Measurements from ENCODE around the gene PSMB8. TPM values are rescaled to one million over a fixed set of nuclear protein-coding genes. Genes with fewer than 3 reads are reported as not detected.

PSMB8 gene
- total RNA-seq, 2 experiments from 2014 or later = 350 to 370 TPM

DNA sequence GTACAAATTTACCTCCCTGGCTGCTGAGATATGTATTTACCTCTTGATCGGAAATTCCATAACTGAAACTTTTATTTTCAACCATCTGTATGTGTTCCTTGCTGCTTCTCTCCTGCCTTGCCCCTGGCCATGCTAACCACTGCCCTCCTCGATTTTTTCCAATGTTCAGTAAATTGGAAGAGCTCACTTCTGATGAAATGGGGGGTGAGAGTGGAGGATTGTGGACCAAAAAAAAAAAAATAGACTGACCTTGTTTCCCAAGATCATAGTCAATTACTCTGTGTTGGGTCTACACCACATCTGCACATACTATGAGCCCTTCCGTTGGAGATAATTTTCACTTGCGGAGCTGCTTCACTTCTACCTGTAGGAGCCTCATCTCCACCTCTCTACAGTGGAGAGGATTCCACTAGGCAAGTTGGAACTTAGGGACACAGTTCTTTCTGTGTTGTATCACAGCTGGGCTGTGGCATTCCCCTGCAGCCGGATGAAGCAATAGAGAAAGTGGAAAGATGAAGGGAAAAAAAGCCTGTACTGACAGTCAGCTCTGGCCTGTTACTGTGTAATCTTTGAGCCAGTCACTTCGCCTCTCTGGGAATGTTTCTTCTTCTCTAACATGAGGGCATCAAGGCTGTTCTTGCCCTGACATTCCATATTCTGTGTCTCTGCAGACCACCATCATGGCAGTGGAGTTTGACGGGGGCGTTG is 11.8 kb upstream of the PSMB8 start:
- intact Hi-C loops (cut with micrococcal nuclease) = loop anchor here (10.0 kb wide), 1 partner anchor 1281 kb away; the partner anchor contains the start of genes LTA and TNF
- Mint-ChIP-seq H3K4me3 (peak overlapping the region; percentile 99), H3K9me3 (no peaks in the 10 kb centered on the region), H3K27me3 (no peaks in the 10 kb centered on the region), H3K4me1 (ENCODE audit: low read depth) (peaks cover 52% of the 10 kb centered on the region), H3K27ac (peak overlapping the region; percentile 98), H3K36me3 (peaks cover 79% of the 10 kb centered on the region)
- CTCF ChIA-PET = interaction anchor here (0.6 to 19.8 kb wide), 12 partner anchors 10 to 601 kb away, joined by 3 to 917 read pairs (median 4); partner anchors contain the start of genes HLA-DMA, PSMB8 and TAP2
- POLR2A ChIA-PET = interaction anchor here (0.7 to 7.6 kb wide), 6 partner anchors 12 to 1130 kb away, joined by 3 to 313 read pairs (median 16); partner anchors contain the start of genes BRD2, PSMB8 and TAP2
- DNase-seq = peak; percentile 25

DNA sequence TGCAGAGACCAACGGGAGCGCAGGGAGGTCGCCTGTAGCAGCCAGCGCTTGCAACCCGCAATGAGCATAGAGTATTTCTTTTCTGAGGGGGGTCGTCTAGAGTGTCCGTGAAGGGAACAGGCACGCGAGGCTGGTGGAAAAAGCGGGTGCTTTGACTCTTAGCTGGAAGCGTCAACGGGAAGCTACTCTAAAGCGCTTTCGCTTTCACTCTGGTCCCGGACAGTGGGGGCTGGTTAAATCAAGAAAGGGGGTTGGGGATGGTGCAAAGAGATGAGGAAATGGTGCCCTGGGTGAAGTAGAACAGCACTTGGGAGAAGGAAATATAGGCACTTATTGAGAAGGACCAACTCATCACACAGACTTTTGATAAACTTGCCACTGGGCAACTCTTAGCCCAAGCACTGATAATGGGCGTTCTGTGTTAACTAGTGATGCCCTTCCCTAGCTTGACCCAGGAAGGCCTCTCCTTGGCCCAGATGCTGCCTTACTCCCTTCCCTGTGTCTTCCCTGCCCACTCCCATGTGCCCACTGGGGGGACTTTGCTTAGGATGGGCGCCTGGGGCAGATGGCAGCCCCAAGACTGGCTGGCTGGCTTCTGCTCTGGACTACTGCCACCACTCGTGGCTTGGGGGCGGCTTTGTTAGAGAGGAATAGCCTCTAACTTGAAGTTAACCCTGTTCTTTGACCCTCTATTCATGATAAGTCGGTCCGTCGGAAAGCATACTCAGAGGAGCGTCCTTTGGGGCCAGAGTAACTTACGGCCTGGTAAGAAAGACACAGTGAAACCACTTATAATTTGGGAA is 10.7 kb upstream of the PSMB8 start:
- Mint-ChIP-seq H3K9me3 (no peaks in the 10 kb centered on the region), H3K27me3 (no peaks in the 10 kb centered on the region), H3K4me3 (peak overlapping the region; percentile 99), H3K4me1 (ENCODE audit: low read depth) (peaks cover 56% of the 10 kb centered on the region), H3K27ac (peak overlapping the region; percentile 98), H3K36me3 (peaks cover 83% of the 10 kb centered on the region)
- peak; percentile 72 for DNase-seq
- ChIA-PET POLR2A (interaction anchor here (0.7 to 7.6 kb wide), 5 partner anchors 13 to 727 kb away, joined by 3 to 313 read pairs (median 27); partner anchors contain the start of genes ATF6B, BRD2, PSMB8 and TAP2), CTCF (interaction anchor here (0.7 to 19.8 kb wide), 13 partner anchors 12 to 600 kb away, joined by 3 to 917 read pairs (median 4); partner anchors contain the start of genes PSMB8 and TAP2)
- intact Hi-C loops (cut with micrococcal nuclease) = loop anchor here (1.0 to 10.0 kb wide), 4 partner anchors 14 to 1280 kb away; partner anchors contain the start of genes GPSM3, LTA, PBX2 and TAP2

DNA sequence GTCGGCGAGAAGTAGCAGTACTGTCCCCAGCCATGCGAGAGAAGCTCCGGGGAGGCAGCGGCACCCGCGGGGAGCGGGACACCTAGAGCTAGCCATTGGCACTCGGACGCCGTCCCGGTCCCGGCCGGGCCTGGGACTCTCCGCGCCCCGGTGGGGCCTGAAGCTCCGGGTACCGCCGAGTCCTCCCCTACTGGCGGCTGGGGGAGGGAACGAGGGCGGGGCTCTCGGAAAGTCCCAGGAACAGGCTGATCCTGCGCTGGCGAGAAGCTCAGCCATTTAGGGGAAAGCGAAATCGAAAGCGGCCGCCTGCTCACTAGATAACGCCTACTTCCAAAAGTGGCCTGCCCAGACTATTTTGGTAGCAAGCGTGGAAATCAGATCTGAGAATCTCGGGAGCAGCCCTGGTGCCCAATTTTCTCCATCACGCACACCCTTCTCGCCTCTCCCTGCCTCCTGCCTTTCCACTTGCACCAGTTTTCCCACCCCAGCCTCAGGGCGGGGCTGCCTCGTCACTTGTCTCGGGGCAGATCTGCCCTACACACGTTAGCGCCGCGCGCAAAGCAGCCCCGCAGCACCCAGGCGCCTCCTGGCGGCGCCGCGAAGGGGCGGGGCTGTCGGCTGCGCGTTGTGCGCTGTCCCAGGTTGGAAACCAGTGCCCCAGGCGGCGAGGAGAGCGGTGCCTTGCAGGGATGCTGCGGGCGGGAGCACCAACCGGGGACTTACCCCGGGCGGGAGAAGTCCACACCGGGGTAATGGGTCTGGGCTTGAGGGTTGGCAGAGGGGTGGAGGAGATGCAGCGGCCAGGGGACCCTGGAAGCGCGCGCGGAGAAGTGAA is 9.9 kb upstream of the PSMB8 start, which contains the start of the genes PSMB9 and TAP1:
PSMB9 (plus strand) TSS at position 652 of the 835 bp plus-strand sequence; CDS start at position 690, 38 bp downstream.
TAP1 (minus strand) TSS at position 164 of the 835 bp plus-strand sequence; CDS start at position 96, 68 bp downstream.
- Mint-ChIP-seq H3K36me3 (peaks cover 82% of the 10 kb centered on the region), H3K4me3 (peak within 1 kb of the TSS; percentile 99), H3K9me3 (no peaks in the 10 kb centered on the region), H3K27me3 (no peaks in the 10 kb centered on the region), H3K27ac (peak within 1 kb of the TSS; percentile 98), H3K4me1 (ENCODE audit: low read depth) (peaks cover 54% of the 10 kb centered on the region)
- peak; percentile 97 for DNase-seq
- ChIA-PET POLR2A (interaction anchor here (0.6 to 7.6 kb wide), 11 partner anchors 12 to 1312 kb away, joined by 3 to 313 read pairs (median 4); partner anchors contain the start of genes ATF6B, BRD2, DDX39B and PSMB8), CTCF (interaction anchor here (0.7 to 19.8 kb wide), 16 partner anchors 11 to 134 kb away, joined by 3 to 917 read pairs (median 4); partner anchors contain the start of genes BRD2, HLA-DMA, PSMB8 and TAP2)
- intact Hi-C loops (cut with micrococcal nuclease) = loop anchor here (1.0 to 10.0 kb wide), 6 partner anchors 9 to 1279 kb away; partner anchors contain the start of genes GPSM3, LTA, PBX2 and PSMB8

DNA sequence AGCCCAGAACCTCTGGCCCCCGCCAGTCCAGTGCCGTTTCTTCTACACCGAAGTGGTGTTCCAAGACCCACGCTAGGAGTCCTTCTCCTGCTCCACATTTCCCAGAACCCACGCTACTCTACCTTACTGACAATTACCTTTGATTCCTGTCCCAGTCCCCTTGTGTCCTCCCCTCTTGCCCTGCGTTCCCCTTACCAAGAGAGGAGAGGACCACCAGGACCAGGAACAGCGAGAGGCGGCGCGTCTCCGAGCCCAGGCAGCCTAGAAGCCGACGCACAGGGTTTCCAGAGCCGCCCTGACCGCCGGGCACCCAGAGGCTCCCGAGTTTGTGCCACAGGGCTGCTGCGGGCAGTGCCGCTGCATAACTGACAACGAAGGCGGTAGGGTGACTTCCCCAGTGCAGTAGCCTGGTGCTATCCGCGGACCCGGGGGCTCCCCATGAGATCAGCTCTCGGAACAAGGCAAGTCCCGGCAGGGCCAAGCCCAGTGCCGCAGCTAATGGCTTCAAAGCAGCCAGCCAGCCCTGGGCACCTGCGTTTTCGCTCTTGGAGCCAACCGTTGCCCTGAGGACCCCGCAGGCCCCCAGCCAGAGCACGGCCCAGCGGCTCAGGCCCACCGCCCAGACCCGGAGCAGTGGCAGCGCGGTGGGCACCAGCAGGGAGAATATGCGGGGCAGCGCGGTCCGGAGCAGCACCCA is 9.1 kb upstream of the PSMB8 start:
- POLR2A ChIA-PET = interaction anchor here (0.9 to 7.6 kb wide), 8 partner anchors 11 to 1312 kb away, joined by 3 to 313 read pairs (median 4); partner anchors contain the start of genes BRD2, DDX39B, PSMB8 and TAP2
- intact Hi-C loops (cut with micrococcal nuclease) = loop anchor here (1.0 to 10.0 kb wide), 4 partner anchors 9 to 1278 kb away; partner anchors contain the start of genes GPSM3, LTA, PBX2 and PSMB8

DNA sequence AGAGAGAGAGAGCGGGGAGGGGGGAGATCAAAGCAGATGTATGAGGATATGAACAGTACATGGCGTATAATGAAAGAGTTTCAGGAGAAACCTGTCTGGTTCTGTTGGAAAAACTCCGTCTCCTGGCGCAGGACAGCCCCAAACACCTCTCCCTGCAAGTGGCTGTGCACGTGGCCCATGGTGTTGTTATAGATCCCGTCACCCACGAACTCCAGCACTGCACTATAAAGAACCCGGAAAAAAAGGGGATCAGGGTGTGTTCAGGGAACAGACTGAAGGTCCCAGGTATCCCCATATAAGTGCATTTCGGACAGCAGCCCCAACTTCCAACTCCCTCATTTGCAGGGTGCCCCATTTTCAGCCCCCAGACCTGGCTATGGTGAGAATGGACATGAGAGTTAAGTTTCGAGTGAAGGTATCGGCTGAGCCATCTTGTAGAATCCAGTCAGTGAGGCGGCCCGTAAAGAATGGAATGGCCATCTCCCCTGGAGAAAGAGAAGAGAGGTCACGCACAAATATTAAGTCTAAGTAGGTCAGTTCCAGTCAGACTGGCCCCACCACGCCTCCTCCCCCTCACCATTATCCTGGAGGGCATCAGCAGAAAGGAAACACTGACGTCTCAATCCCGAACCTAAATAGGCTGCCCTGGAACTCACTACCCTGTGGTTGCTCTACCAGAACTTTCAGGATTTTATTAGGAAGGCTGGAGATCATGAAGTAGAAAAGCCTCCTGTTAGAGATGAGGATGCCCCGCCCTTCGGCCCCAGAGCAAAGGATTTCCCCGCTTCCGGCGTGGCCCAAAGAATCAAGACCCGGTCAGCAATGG is 8.4 kb upstream of the PSMB8 start:
- Mint-ChIP-seq H3K27me3 (no peaks in the 10 kb centered on the region), H3K4me1 (ENCODE audit: low read depth) (peaks cover 55% of the 10 kb centered on the region), H3K9me3 (no peaks in the 10 kb centered on the region), H3K27ac (peak overlapping the region; percentile 98), H3K4me3 (peak overlapping the region; percentile 99), H3K36me3 (peaks cover 82% of the 10 kb centered on the region)
- ChIA-PET POLR2A (interaction anchor here (1.0 to 7.6 kb wide), 6 partner anchors 11 to 577 kb away, joined by 4 to 313 read pairs (median 10); partner anchors contain the start of genes BRD2, PSMB8 and TAP2), CTCF (interaction anchor here (0.8 to 19.8 kb wide), 5 partner anchors 10 to 26 kb away, joined by 4 to 917 read pairs (median 7); partner anchors contain the start of genes PSMB8 and TAP2)
- intact Hi-C loops (cut with micrococcal nuclease) = loop anchor here (5.0 to 10.0 kb wide), 2 partner anchors 660 to 1277 kb away; partner anchors contain the start of genes GPSM3, LTA, PBX2 and TNF
- peak; percentile 54 for DNase-seq

More for the DNA sequence above, 9.1 kb upstream of the PSMB8 start:
- H3K27me3 Mint-ChIP-seq = no peaks in the 10 kb centered on the region
- H3K36me3 Mint-ChIP-seq = peaks cover 82% of the 10 kb centered on the region
- H3K27ac Mint-ChIP-seq = peak overlapping the region; percentile 98
- peak; percentile 77 for DNase-seq
- H3K9me3 Mint-ChIP-seq = no peaks in the 10 kb centered on the region
- CTCF ChIA-PET = interaction anchor here (0.7 to 19.8 kb wide), 11 partner anchors 11 to 132 kb away, joined by 3 to 917 read pairs (median 4); partner anchors contain the start of genes BRD2, PSMB8 and TAP2
- peak overlapping the region; percentile 99 for H3K4me3 Mint-ChIP-seq
- peaks cover 55% of the 10 kb centered on the region for H3K4me1 Mint-ChIP-seq (ENCODE audit: low read depth)

DNA sequence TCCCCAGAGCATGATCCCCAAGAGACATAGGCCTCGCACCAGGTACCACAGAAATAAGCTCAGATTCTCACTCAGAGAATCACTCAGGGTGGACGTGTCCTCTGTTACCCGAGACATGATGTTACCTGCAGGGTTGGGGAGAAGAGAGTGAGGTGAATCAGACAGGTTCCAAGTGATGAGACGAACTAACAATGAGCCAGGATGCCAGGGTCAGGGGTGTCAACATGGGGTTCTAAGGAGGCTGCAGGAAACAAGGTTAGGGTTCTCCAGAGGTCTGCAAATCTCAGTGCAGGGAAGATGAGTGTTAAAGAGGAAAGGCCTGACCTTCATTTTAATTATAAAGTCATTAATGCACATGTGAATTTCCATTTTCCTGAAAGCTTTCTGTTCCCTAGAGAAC is 7.2 kb upstream of the PSMB8 start:
- Mint-ChIP-seq H3K4me1 (ENCODE audit: low read depth) (peaks cover 53% of the 10 kb centered on the region), H3K27ac (peak overlapping the region; percentile 98), H3K36me3 (peaks cover 86% of the 10 kb centered on the region), H3K4me3 (peak overlapping the region; percentile 99), H3K9me3 (no peaks in the 10 kb centered on the region), H3K27me3 (no peaks in the 10 kb centered on the region)
- CTCF ChIA-PET = interaction anchor here (0.7 to 3.7 kb wide), 5 partner anchors 9 to 134 kb away, joined by 3 to 41 read pairs (median 6); partner anchors contain the start of gene TAP2
- intact Hi-C loops (cut with micrococcal nuclease) = loop anchor here (5.0 to 10.0 kb wide), 2 partner anchors 659 to 1276 kb away; partner anchors contain the start of genes GPSM3, LTA, PBX2 and TNF
- POLR2A ChIA-PET = interaction anchor here (1.9 to 2.0 kb wide), 2 partner anchors 13 to 120 kb away, joined by 8 to 11 read pairs; partner anchors contain the start of gene TAP2
- DNase-seq = no peak

DNA sequence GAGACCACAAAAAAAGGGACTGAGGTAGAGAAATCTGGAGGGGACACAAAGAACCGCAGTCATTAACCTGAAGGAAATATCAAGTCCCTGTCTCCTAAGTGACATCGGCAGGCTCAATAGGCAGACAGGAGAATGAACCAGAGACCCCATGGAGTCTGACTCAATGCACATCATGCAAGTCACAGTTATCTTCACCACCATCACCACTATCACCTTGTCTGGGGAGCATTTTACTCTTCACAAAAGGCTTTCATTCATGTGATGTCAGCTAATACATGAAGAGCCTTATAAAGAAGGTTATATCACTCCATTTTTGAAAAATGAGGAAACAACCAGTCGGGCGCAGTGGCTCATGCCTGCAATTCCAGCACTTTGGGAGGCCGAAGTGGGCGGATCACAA is 5.3 kb upstream of the PSMB8 start:
- Mint-ChIP-seq H3K4me1 (ENCODE audit: low read depth) (peaks cover 49% of the 10 kb centered on the region), H3K27me3 (no peaks in the 10 kb centered on the region), H3K36me3 (peaks cover 85% of the 10 kb centered on the region), H3K4me3 (peak overlapping the region; percentile 38), H3K27ac (peak overlapping the region; percentile 65), H3K9me3 (no peaks in the 10 kb centered on the region)
- DNase-seq = no peak
- CTCF ChIA-PET = interaction anchor here (1.0 to 3.7 kb wide), 2 partner anchors 11 to 84 kb away, joined by 3 to 41 read pairs; partner anchors contain the start of gene TAP2
- POLR2A ChIA-PET = interaction anchor here (0.9 kb wide), 1 partner anchor 122 kb away, joined by 3 read pairs; no protein-coding TSS in a partner anchor
- intact Hi-C loops (cut with micrococcal nuclease) = no loop called here

DNA sequence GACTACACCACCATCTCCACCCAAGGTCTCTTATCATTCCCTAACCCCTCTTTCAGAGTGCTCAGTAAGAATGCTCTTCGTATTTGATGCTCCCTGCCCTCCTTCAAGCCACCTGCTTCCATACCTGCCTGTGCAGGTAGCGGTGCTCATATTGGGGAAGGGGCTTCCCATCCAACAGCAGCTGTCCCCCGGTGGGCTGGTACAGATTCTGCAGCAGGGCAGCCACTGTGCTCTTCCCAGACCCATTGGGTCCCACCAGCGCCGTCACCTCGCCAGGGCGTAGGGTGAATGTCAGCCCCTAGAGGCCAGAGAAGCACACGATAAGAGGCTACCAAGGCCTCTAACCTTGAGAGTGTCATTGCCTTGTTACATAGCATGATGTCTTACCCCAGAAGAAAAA is 3.9 kb upstream of the PSMB8 start:
- DNase-seq = no peak
- no peaks in the 10 kb centered on the region for H3K27me3 Mint-ChIP-seq
- H3K27ac Mint-ChIP-seq = peak overlapping the region; percentile 65
- intact Hi-C loops (cut with micrococcal nuclease) = no loop called here
- ChIA-PET POLR2A (interaction anchor here (2.1 to 8.2 kb wide), 2 partner anchors 10 to 124 kb away, joined by 9 to 133 read pairs; partner anchors contain the start of genes BRD2 and TAP2), CTCF (interaction anchor here (11.9 kb wide), 1 partner anchor 15 kb away, joined by 917 read pairs; the partner anchor contains the start of genes PSMB9 and TAP1)
- no peaks in the 10 kb centered on the region for H3K9me3 Mint-ChIP-seq
- H3K4me1 Mint-ChIP-seq (ENCODE audit: low read depth) = peaks cover 49% of the 10 kb centered on the region
- peaks cover 95% of the 10 kb centered on the region for H3K36me3 Mint-ChIP-seq
- H3K4me3 Mint-ChIP-seq = peak overlapping the region; percentile 43

DNA sequence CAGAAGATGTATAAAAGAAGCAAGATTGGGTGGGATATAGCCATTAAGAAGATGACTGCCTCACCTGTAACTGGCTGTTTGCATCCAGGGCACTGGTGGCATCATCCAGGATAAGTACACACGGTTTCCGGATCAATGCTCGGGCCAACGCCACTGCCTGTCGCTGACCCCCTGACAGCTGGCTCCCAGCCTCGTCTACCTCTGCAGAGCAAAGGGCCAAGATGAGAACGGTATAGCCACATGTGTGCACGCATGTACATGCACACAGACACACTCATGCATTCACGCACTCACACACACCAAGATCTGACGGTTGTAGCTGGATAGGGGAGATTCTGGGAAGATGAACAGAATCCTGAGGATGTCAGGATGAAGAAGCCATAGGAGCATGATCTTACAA is 3.2 kb upstream of the PSMB8 start:
- Mint-ChIP-seq H3K36me3 (peaks cover 95% of the 10 kb centered on the region), H3K4me3 (peak overlapping the region; percentile 43), H3K27me3 (no peaks in the 10 kb centered on the region), H3K27ac (peak overlapping the region; percentile 65), H3K9me3 (no peaks in the 10 kb centered on the region), H3K4me1 (ENCODE audit: low read depth) (peaks cover 54% of the 10 kb centered on the region)
- DNase-seq = no peak
- intact Hi-C loops (cut with micrococcal nuclease) = no loop called here
- POLR2A ChIA-PET = interaction anchor here (2.1 to 8.2 kb wide), 2 partner anchors 9 to 125 kb away, joined by 9 to 133 read pairs; partner anchors contain the start of genes BRD2 and TAP2
- CTCF ChIA-PET = interaction anchor here (2.6 to 11.9 kb wide), 2 partner anchors 16 to 106 kb away, joined by 9 to 917 read pairs; partner anchors contain the start of genes HLA-DMA, PSMB9 and TAP1
